Renal cortical epithelial cell (primary cell): ENCODE measurements around the gene ANKRD36C. TPM values are rescaled to one million over a fixed set of nuclear protein-coding genes. Genes with fewer than 3 reads are reported as not detected.
"Not testable (repeated sequence)": the region's sequence is repeated elsewhere in the genome, so short reads cannot be mapped to it uniquely, and the experiment has no call there.

Experiments
- DNase-seq: peaks from one replicate; pipeline ENCODE4 v3.0.0-alpha.2; 2011; ENCODE audit warnings: low read depth
- total RNA-seq: library from RNA; depleted of rRNA; stranded (reverse); fragments of >200 nt; gene quantifications from 2 replicates; pipeline ENCODE4 v1.2.3, GENCODE V29; 2014

ANKRD36C gene
- total RNA-seq = 22.4 and 31.7 TPM in 2 replicates

DNA sequence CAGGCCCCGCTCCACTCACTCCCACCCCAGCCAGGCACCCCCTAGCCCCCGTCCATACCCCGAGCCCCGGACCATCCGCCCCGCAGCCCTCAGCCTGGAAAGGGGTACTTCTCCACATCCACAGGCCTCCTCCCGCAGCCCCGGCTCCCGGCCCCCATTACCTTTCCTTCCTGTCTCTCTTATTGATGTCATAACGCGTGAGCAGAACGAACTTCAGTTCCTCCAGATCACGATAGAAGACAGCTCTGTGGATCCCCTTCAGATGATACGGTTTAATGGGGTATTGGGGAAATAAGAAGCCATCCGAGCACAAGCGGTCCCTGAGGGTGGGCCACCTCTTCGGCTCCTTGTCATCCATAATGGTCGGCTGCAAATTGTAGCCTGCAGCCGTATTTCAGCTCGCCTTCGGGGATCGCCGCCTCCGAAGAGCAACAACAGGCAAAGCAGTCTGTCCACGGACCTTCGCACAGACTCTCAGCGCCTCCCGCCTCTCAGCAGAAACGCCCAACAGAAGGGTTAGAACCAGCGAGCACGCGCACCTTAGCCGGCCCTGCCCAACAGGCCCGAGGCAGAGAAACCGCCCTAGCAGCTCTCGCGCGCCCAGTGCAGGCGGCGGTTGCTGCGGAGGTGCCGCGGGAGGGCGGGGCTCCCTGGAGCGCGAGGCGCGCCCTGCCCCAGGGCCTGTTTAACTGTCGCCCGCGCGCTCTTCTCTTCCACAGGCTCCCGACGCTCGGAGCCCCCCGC, at the start of gene ANKRD36C:
ANKRD36C (minus strand) TSS at position 474 of the 744 bp plus-strand sequence; CDS start at position 358, 116 bp downstream.
- DNase-seq = peak; percentile 15

- DNase-seq = not testable (repeated sequence)
These were observed 43.9 kb upstream of the ANKRD36C start for GRCh38 chr2:96035554-96035953.

DNA sequence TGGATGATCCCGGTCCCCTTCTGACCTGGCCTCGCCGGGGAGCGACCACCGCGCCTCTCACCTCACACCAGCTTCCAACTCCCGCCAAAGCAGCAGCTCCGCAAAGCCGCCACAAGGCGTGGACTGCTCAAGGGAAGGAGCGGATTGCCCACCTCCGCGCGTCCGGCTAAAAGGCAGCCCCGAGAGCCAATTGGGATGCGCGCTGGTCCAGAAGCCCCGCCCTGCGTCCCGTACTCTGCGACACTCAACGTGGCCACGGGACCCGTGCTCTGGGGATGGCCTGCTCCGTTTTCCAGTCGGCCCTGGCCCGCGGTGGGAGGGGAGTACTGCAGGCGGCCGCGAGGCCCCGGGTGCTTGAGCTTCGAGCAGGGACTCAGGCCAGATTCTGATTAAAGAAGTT, 43.2 kb upstream of the ANKRD36C start, which contains the start of gene GPAT2:
GPAT2 (minus strand) TSS at position 125 of the 400 bp plus-strand sequence. CDS start 2,557 bp downstream, outside the sequence.
- not testable (repeated sequence) for DNase-seq

- DNase-seq = not testable (repeated sequence)
These were observed 42.4 kb upstream of the ANKRD36C start for GRCh38 chr2:96033997-96034396.

DNA sequence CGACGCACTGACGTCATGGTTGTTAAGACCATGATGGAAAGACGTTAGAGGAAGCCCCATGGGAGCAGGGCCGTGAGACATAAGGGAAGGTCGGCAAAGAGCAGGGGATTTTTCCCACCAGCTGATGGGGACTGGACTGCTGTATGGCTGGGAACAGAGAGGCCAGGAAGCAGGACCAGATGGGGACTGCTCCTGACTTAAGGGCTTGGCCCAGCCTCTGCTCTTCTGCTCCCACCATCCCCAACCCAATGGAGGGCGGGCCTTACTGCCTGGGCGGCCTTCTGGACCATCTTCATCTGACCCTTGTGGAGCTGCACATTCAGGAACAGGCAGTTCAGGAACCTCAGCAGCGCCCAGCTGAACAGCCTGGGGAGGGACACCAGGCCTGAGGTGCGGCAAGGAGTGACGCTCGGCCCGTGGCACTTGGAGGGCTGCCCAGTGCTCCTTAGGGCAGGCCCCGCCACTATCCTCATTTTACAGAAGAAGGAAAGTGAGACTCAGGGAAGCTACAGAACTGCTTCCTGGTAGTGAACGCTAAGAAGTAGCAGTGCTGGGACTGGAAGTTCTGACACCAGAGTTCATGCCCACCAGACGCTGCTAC, 36.2 kb upstream of the ANKRD36C start:
- not testable (repeated sequence) for DNase-seq

DNA sequence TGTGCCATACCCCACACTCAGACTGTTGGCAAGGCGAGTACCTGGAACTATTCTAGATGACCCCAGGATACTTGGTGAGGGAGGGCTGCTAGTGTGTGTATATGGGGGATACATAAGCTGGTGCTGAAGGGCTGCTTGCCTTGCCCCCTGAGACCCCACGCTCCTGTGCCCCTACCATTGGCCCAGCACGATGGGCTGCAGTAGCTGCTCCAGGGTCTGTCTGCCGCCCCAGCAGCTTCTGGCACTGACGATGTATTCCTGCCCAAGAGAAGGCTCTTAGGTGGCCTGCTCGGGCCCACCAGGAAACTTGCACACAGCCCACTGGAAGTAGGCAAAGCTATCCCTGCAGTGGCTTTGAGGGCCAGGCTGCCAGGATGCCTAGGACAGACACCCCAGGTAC, 34.1 kb upstream of the ANKRD36C start:
- not testable (repeated sequence) for DNase-seq

DNA sequence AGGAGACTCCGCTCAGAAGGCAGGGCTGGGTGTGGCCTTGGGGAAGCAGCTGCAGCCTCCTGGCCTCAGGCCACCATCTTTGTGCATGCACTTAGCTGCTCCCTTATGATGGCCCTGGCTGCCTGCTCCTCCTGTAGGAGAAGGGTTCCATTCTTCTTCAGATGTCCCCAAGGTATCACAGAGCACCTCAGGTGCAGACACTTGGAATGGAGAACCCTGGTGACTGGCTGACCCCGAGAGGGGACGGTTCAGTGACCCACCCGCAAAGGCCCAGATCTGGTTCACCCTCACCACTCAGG, 33.5 kb upstream of the ANKRD36C start:
- DNase-seq = no peak

- no peak for DNase-seq
These were observed 32.9 kb upstream of the ANKRD36C start for GRCh38 chr2:96024336-96025193.

DNA sequence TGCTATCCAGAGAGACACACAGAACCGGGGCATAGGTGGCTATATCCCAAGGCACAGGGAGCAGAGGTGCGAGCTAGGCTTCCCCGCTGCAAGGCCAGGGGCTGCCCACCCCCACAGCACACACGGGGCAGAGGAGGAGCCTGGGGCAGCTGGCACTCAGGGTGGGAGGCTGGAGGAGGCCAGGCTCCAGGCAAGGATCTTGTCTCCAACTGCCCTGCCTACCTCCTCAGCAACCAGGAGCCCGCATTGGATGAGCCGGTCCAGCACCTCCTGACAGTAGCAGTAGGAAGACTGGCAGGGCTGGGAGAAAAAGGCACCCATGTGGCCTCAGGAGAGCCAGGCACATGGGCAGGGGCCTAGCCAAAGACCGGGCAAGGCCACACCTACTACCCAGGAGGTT, 32.1 kb upstream of the ANKRD36C start:
- DNase-seq = not testable (repeated sequence)

- peak; percentile 54 for DNase-seq
These were observed 31.2 kb upstream of the ANKRD36C start for GRCh38 chr2:96022701-96023447.

GRCh38 chr2:96022126-96022525, 30.5 kb upstream of the ANKRD36C start:
- DNase-seq = not testable (repeated sequence)

GRCh38 chr2:96021142-96021541, 29.5 kb upstream of the ANKRD36C start:
- DNase-seq = not testable (repeated sequence)

DNA sequence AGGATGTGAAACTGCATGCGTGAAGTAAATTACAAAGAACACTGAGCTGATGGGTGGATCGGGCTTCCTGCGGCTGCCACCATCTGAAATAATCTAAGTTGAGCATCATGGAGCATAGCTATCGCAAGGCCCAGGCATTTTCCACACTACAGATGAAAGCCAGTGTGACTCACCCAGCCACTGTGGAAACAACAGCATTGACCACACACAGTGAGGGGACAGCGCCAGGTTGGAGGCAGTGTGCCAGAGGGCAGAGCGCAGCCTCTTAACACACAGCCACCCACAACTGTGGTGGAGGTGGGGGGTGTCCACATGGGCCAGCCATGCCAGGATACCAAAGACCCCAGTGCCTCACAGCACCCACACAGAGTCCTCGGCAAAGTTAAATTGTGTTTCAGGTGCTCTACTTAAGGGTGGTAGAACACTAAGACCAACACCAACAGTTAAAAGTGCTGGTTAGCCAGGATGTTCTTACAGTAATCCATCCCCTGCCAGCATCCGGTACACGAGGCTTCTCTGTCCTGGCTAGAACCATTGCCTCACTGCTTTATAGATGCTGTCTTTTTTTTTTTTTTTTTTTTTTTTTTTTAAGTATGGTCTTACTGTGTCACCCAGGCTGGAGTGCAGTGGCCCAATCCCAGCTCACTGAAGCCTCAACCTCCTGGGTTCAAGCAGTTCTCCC, 28.4 kb upstream of the ANKRD36C start:
- not testable (repeated sequence) for DNase-seq

GRCh38 chr2:96016321-96016720, 24.7 kb upstream of the ANKRD36C start:
- not testable (repeated sequence) for DNase-seq

- not testable (repeated sequence) for DNase-seq
These were observed 21.2 kb upstream of the ANKRD36C start for GRCh38 chr2:96012792-96013264.

DNA sequence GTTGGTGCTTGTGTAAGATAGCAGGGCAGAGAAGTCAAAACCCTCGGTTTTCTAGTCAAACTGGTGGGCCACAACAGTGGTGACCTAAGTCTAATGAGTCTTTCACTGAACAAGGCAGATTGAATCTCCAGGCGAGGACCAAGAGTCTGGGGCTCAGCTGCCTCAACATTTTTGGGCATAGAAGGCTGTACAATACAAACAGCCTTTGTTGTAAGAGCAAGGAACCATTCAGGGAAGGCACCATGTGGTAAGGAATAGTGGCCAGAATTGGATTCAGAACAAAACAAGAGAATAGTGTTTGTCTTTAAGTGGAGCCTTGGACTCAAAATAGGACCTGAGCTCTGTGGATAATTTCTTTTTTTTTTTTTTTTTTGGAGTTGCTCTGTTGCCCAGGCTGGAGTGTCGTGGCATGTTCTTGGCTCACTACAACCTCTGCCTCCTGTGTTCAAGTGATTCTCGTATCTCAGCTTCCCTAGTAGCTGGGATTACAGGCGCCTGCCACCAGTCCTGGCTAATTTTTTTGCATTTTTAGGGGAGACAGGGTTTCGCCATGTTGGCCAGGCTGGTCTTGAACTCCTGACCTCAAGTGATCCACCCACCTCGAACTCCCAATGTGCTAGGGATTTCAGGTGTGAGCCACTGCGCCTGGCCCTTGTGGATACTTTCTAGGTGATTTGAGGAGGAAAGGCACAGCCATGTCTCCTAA, 20.6 kb upstream of the ANKRD36C start:
- not testable (repeated sequence) for DNase-seq

GRCh38 chr2:96011129-96011455, 19.5 kb upstream of the ANKRD36C start:
- peak; percentile 29 for DNase-seq

GRCh38 chr2:96010320-96011128, 18.9 kb upstream of the ANKRD36C start:
- DNase-seq = peak; percentile 32

DNA sequence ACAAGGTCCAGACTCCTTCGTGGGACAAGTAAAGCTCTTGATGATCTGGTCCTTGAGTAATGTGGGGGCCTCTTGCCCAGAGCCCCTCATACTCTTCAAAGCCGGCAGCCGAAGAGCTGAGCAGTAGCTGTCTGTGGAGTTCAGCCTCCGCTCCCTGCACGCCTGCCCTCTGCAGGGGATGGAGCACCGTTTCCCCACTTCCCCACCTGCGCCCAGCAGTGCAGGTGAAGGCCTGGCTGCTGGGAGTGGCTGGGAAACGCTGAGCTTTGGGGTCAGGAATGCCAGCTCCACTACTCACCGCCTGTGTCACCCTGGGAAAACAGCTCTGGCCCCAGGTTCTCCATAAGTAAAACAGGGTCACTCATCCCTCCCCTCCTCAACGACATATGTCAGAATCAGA, 18.2 kb upstream of the ANKRD36C start:
- DNase-seq = peak; percentile 0
